ENCODE measurements around the gene INAFM2. TPM values are rescaled to one million over a fixed set of nuclear protein-coding genes. Genes with fewer than 3 reads are reported as not detected.

Gene INAFM2
- polyA plus RNA-seq, 12 donors, result 9.2 to 17.8 (median 13.6) TPM; not detected in 1

DNA sequence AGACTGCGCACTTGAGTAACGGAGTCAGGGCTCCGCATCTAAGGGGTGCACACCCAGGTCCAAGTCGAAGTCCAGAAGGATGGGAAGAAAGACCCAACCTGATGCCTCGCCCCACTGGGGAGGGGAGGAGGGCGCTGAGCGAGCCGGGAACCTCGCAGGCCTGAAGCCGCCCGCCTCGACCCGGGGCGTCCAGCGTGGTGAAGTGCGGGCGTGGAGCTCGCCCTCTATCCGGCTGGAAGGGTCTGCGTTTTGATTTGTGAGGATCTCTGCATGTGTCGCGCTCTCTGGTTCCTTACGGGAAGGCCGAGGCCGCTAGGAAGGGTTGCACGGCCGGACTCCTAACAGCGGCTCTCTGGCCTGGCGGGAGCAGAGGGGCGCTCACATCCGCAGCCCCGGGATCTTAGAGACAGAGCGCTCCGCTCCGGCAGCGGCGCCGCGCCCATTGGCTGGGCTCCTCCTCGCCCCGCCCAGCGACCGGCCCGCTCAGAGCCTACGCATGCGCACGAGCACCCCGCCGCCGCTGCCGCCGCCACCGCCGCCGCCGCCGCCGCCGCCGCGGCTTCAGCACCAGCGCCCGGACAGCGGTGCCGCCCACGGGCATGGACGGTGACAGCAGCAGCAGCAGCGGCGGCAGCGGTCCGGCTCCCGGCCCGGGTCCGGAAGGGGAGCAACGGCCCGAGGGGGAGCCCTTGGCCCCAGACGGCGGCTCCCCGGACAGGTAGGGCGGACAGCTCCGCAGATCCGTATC, 34.4 kb downstream of the INAFM2 start, which contains the start of gene DISP2:
TSS of gene DISP2 (plus strand) at position 497 of the 748 bp plus-strand sequence. CDS start at position 600, 103 bp downstream.
- DNase-seq, result peak; percentile 84

DNA sequence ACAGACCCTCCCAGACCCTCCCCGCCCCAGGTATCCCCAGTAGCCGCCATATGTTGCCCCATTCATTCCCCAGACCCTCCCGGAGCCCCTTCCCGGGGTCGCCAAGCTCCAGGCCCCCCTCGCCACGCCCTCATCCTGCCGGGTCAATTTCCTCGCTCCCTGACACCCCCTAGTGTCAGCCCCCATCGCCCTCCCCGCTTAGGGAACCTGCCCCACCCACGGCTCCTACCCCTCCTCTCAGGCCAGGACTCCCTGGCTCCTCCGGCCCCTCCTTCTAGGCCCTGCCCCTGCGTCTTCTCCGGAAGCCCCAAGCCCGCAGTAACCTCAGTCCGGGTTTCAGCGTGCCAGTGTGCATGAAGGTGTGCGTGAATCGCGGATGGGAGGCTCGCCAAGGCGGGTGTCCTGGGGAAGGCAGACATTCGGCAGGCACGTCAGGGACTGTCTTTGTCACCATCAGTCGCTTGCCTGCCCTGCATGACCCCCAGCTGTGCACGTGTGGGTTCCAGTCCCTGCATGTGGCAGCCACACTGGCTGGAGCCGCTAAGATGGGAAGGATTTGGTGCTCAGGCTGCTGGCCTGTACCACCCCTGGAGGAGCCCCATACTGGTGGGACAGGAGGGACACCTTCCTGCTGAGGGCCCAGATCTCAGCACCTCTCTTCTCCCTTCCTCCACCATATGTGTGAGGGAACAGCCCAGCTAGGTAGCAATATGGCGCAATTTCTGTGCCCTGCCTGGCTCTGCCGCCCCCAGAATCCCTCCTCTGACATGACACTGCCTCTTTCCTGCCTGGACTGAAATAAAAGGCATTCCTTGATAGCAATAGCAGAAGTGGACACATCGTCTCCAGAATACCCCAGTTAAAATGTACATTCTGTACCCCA, 35.2 kb downstream of the INAFM2 start:
- no peak for DNase-seq

DNA sequence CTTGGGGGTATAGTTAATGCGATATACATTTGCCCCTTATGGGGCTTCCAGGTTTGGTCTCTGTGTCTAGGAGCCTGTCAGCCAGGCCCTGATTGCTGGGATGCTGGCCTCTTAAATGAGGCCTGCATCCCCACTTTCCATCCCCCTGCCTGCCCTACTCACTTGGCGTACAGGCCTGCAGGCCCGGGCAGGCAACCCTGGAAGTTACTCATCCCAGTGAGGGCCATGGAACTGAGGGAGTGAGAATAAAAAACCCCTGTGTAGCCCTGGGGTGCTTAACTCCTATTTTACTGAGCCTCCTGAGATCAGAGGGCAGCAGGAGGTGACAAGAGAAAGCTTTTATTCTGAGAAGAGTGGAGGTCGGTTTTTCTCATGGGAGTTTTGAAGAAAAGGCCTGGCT, 36.5 kb downstream of the INAFM2 start:
- DNase-seq, result no peak

DNA sequence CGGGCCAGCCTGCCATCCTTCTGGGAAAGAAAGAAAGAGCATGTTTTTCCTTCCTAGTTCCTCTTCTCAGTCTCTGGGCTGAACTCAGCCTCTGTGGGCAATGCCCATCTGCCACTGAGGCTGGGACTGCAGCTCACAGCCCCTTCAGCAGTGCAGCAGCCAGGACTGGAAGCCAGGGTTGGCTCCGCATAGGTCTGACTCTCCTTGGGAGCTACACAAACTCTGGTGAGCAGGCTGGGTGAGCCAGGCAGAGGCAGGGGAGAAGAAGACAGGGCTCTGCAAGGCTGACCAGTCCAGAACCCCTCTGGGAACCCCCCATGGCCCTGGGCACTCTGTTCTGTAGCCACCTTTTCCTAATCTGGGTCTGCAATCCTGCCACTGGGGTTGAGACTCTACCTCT, 38.1 kb downstream of the INAFM2 start:
- no peak for DNase-seq

DNA sequence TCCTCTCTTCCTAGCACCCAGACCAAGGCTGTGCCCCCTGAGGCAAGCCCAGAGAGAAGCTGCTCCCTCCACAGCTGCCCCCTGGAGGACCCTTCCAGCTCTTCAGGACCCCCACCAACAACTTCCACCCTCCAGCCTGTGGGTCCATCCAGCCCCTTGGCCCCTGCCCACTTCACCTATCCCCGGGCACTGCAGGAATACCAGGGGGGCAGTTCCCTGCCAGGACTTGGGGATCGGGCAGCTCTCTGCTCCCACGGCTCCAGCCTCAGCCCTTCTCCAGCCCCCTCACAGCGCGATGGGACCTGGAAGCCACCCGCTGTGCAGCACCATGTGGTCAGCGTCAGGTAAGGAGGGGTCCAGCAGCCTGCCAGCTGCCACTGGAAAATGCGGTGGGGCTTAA, 40.1 kb downstream of the INAFM2 start:
- no peak for DNase-seq

DNA sequence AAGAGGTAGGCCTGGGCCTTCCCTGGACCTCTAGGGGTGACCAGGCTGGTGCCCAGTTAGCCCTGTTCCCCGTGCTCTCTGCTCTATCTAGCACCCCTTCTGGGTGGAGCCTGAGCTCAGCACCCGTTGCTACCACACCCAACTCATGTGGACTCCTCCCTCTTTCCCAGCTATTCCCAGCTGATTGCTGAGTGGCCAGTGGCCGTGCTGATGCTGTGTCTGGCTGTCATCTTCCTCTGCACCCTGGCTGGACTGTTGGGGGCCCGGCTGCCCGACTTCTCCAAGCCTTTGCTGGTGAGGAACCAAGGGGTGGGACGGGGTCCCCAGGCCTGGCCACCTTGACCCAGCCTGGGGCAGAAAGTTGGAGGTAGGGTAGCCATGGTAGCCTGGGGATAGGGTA, 40.8 kb downstream of the INAFM2 start:
- DNase-seq, result no peak

DNA sequence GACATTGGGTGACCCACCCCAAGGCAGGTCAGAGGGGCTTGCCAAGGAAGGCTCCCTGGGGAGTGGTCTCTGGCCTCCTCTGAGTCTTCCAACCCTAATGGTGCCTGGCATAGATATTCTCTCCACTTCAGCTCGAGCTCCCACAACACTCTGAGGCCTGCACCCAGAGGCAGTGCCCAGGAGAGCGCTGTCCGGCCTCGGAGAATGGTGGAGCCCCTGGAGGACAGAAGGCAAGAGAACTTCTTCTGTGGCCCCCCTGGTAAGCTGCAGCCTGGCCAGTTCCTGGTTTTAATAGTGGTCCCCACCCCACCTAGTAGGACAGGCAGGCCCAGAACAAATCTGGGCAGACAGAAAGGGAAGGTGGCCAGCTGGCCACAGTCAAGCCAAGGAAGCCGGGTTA, 41.5 kb downstream of the INAFM2 start:
- DNase-seq, result no peak

DNA sequence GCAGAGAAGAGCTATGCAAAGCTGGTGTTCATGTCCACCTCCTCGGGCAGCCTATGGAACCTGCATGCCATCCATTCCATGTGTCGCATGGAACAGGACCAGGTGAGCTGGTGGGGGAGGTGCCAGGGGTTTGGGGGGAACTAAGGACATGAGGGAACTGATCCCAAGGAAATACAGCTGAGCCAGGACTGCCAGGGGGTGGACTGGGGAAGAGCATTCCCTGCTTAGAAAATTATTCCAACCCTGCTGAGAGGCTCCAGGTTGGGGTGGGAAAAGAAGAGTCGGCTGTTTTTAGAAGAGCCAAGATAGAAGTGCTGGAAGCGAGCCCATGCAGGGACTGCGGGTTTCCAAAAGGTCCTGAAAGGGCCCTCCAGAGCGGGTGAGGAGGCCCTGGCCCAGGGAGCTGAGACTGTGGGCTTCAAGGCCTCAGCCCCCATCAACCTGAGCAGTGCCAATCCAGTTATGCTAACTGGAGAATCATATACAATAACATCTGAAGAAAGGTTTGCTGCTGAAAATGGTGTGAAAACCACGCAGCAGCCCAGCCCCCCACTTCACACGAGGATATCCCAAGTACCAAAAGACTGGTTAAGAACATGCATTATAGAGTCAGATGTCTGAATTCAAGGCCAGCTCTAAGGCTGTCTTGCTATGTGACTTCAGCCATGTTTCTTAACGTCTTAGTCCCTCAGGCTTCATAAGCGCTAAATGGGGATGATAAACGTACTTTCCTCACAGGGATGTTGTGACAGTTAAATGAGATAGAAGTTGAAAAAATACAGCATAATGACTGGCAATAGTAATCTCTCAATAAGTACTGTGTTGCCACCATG, 42.3 kb downstream of the INAFM2 start:
- DNase-seq, result no peak

DNA sequence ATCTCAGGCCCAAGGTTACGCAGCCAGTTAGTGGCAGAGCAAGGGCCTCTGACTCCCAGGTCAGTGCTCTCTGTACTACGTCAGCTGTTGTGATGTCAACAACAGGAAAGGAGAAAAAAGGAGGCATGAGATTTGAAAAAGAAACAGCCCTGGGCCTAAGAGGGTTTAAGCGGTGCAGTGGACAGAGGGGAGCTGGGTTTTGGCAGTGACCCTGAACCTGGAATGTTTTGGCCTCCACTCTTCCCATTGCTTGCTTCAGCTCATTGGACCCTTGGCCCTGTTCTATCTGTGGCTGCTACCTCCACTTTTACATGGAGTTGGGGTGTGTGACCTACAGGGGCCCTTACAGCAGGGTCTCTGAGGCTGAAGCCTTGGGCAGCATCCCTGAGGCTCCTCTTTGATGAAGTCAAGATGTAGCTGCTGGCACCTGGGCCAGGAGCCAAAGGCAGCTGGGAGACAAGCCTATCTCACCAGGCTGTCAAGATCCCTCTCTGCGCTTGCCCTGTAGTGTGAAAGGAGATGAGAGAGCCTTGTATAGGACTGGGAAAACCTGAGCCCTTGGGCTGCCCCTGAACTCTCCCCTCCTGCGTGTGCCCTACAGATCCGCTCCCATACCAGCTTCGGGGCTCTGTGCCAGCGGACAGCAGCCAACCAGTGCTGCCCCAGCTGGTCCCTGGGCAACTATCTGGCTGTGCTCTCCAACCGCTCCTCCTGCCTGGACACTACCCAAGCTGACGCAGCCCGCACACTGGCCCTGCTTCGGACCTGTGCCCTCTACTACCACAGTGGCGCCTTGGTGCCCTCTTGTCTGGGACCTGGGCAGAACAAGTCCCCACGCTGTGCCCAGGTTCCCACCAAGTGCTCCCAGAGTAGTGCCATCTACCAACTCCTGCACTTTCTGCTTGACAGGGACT, 43.2 kb downstream of the INAFM2 start:
- no peak for DNase-seq

DNA sequence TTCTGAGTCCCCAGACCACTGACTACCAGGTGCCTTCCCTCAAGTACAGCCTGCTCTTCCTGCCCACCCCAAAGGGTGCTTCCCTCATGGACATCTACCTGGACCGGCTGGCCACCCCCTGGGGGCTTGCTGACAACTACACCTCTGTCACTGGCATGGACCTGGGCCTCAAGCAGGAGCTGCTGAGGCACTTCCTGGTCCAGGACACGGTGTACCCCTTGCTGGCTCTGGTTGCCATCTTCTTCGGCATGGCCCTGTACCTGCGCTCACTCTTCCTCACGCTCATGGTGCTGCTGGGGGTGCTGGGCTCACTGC, 43.8 kb downstream of the INAFM2 start:
- DNase-seq, result no peak

DNA sequence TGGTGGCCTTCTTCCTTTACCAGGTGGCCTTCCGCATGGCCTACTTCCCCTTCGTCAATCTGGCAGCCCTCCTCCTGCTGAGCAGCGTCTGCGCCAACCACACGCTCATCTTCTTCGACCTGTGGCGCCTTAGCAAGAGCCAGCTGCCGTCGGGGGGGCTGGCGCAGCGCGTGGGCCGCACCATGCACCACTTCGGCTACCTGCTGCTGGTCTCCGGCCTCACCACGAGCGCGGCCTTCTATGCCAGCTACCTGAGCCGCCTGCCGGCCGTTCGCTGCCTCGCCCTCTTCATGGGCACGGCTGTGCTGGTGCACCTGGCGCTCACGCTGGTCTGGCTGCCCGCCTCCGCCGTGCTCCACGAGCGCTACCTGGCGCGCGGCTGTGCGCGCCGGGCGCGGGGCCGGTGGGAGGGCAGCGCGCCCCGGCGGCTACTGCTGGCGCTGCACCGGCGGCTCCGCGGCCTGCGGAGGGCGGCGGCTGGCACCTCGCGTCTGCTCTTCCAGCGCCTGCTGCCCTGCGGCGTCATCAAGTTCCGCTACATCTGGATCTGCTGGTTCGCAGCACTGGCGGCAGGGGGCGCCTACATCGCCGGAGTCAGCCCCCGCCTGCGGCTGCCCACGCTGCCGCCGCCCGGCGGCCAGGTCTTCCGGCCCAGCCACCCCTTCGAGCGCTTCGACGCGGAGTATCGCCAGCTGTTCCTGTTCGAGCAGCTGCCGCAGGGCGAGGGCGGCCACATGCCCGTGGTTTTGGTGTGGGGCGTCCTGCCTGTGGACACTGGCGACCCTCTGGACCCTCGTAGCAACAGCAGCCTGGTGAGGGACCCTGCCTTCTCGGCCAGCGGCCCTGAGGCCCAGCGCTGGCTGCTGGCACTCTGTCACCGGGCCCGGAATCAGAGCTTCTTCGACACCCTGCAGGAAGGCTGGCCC, 44.5 kb downstream of the INAFM2 start:
- DNase-seq, result peak; percentile 76

DNA sequence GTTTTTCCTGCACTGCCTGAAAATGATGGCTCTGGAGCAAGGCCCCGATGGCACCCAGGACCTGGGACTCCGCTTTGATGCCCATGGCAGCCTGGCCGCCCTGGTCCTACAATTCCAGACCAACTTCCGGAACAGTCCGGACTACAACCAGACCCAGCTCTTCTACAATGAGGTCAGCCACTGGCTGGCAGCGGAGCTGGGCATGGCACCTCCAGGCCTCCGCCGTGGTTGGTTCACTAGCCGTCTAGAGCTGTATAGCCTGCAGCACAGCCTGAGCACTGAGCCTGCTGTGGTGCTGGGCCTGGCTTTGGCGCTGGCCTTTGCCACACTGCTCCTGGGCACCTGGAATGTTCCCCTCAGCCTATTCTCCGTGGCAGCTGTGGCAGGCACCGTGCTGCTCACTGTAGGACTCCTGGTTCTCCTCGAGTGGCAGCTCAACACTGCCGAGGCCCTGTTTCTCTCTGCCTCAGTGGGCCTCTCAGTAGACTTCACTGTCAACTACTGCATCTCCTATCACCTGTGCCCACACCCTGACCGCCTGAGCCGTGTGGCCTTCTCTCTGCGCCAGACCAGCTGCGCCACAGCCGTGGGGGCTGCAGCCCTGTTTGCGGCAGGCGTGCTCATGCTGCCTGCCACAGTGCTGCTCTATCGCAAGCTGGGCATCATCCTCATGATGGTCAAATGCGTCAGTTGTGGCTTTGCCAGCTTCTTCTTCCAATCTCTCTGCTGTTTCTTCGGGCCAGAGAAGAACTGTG, 45.4 kb downstream of the INAFM2 start:
- DNase-seq, result no peak

DNA sequence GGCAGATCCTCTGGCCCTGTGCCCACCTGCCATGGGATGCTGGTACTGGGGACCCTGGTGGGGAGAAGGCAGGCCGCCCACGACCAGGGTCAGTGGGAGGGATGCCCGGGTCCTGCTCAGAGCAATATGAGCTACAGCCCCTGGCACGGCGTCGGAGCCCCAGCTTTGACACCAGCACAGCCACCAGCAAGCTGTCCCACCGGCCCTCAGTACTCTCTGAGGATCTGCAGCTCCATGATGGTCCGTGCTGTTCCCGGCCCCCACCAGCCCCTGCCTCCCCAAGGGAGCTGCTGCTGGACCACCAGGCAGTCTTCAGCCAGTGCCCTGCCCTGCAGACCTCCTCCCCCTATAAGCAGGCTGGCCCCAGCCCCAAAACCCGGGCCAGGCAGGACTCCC, 46.0 kb downstream of the INAFM2 start:
- DNase-seq, result no peak

DNA sequence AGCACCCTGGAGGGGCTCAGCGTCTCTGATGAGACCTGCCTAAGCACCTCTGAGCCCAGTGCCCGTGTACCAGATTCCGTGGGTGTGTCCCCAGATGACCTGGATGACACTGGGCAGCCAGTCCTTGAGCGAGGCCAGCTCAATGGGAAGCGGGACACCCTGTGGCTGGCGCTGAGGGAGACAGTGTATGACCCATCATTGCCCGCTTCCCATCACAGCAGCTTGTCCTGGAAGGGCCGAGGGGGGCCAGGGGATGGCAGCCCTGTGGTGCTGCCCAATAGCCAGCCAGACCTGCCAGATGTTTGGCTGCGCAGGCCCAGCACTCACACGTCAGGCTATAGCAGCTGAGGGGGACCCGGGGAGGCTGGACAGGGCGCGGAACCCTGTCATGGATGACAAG, 46.5 kb downstream of the INAFM2 start:
- DNase-seq, result no peak

DNA sequence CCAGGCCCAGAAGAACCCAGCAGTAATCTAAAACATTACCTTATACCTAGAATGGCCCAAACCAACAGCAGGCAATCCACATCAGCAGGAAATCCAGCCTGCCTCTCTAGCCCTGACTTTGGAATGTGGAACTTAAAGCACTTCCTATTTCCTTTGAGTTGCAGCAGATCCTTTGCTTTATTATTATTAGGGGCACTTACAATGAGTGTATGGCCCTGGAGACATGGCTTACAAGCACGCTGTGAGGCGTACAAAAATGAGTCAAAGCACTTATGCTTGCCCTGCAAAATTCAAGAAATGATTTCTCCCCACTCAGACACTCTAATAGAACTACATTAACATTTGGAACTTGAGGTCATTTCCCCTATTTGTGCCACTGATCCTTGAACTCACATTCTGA, 49.5 kb downstream of the INAFM2 start:
- no peak for DNase-seq

Measured in muscle of arm (tissue), 12 donors.